ENCODE measurements around the gene FBXW10B.
"Not testable (repeated sequence)": the region's sequence is repeated elsewhere in the genome, so short reads cannot be mapped to it uniquely, and the experiment has no call there.

Gene FBXW10B

GRCh38 chr17:15630930-15631453 is 11.5 kb upstream of the FBXW10B start:
- not testable (repeated sequence) for DNase-seq

DNA sequence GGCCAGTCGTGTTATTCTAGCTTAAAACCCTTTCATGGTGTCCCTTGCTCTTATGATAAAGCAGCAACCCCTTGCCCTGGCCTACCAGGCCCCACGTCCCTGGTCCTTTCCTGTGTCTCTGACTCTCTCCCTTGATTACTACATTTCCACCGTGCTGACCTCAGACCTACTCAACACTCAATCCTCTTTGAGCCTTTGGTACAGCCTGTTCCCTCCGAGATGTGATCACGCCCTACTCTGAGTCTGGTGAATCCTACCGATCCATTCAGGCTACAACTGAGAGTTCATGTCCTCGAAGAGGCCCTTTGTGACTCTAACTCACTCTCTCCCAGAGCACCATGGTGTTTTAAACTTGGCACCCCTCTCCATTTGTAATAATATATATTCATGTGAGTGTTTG is 10.5 kb upstream of the FBXW10B start:
- DNase-seq: not testable (repeated sequence)

GRCh38 chr17:15623661-15624209 is 4.2 kb upstream of the FBXW10B start:
- not testable (repeated sequence) for DNase-seq

DNA sequence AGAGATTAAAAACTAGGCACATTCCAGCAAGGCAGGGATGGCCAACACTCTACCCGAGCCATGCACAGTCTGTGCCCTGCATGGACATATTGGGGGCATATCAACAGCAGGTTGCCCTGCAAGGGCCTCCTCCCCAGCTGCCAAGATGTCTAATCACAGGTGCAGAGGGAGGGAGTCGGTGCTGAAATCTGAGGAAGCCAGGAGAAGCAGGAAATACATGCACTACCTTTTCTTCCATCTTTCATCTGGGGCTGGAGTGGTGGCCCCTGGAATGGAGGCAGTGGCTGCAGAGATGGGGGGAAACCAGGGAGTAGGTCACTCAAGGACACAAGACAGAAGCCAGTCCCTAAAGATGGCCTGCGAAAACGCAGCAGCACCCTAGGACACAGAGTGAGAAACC is 3.8 kb upstream of the FBXW10B start:
- not testable (repeated sequence) for DNase-seq

DNA sequence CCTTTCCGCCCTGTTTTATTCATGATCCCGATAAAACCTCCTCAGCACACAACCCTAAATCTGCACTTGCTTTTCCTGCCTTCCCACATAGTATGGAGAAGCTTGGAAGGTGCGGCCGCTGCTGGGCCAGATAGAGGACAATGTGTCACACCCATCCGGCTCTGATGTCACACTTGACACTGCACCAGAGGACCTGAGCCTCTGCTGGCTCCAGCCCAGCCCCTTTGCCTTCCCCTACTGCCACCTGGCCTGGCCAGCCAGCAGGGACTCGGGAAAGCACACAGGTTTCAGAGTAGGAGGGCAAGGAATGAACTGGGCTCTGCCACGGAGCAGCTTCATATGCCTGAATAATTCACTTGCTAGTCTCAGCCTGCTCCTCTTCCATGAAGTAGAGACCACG is 2.6 kb upstream of the FBXW10B start:
- not testable (repeated sequence) for DNase-seq

GRCh38 chr17:15616828-15617227 is 2.7 kb downstream of the FBXW10B start:
- DNase-seq: not testable (repeated sequence)

DNA sequence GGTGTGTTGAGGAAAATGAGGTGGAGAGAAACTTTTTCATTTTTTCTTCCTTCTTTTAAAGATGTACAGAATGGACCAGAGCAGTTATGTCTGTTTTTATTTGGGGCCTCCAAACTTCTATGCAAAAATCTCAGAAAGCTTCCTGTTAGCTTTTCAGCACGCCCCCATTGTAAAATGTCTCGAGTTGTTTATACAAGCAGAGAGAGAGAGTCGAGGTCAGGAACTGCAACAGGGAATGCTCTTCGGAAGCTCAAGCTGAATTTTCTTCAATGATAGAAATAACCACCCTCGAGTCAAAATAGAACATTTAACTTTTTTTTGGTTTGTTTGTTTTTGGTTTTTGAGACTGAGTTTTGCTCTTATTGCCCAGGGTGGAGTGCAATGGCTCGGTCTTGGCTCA is 3.7 kb downstream of the FBXW10B start:
- not testable (repeated sequence) for DNase-seq

DNA sequence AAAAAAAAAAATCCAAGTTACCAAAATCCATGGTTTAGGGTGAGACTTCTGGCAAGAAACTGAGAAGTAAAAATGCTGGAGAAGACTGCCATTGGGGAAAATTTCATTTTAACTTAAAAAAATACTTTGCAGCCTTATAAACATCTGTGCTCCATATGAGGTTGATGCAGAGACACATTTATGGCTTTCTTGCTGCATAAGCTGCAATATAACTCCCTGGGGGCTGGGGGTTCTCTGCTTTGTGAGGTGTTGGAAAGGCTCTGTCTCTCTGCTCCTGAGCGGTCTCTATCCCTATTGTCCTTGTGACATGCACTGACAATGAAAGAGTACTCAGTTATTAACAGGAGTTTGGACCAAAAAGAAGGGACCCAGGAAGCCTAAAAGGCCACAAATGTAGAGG is 6.4 kb downstream of the FBXW10B start:
- DNase-seq: not testable (repeated sequence)

GRCh38 chr17:15592960-15593359 is 26.5 kb downstream of the FBXW10B start:
- DNase-seq: not testable (repeated sequence)

DNA sequence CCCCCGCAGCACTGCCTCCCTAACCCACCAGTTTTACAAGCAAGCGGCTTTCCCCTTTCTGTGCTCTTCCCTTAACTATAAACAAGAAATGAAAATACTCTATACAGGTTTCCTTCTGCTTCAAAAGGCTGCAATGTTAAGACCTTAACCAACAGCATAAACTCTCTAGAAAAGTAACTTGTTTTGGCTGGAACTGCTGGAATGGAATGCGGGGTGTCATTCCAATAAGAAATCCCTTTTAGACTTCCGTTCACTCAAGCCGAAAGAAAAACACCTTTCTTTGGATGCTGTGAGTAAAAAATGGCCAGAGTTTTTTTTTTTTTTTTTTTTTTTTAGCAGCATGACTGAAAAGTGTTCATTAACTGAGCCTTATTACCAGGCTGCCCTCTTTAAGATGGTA is 27.5 kb downstream of the FBXW10B start:
- DNase-seq: not testable (repeated sequence)

DNA sequence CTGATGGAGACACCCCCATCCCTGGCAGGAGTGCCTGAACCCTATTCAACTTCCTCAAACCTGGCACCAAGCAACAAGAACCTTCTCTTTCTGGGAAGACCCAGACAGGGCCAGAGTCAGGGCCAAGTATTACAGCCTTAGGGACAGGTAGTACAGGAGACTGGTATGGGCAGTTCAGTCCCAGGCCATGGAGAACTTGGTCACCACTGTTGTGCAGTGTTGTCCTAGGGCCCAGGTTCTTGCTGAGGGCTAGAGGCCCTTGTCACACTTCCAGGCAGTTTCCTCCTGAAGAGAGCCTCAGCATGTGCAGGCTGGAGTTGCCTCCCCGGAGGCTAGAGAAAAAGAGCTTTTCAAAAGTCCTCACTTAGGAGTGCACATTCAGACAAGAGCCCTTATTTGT is 28.7 kb downstream of the FBXW10B start:
- DNase-seq: not testable (repeated sequence)

DNA sequence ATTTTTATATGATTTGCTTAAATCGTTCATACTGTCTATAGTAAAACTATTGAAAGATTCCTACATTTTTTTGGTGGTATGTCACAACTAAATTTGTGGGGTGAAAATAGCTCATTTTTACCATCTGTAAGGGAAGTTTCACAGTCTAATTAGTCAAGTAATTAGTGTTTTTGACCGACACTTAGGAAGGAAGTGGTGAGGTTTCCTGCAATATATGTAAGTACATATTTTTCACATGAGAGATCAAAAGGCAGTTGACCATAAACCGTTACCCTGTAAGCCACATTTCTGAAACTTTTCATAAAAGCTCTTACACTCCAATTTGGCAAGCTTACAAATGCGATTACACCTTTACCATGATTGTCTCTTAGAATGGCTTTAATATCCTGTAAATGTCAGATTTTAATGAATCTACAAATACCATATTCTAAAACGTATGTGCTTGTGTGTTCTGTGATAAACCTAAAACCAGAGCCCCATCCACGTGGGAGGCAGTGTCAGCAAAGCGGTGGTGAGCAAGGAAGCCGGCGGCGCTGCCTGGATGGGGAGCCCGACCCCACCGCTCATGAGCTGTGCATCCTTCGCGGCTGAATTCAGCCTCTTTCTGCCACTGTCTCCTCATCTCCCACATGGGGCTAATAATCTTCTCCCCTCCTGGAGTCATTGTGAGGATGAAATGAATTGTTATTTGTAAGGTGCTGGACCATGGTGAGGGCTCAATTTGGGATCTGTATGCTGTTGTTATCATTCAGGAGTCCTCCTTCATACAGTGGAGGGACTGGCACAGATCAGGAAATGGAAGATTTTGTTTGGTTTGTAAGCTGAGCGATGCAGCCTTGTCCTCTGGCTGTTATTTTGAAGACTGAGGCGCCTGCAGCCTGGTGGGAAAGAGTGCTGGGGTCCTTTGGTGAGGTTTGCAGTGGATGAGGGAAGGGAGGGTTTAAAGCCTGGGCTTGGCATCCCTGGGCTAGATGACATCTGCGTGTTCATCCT is 29.7 kb downstream of the FBXW10B start:
- DNase-seq: not testable (repeated sequence)

DNA sequence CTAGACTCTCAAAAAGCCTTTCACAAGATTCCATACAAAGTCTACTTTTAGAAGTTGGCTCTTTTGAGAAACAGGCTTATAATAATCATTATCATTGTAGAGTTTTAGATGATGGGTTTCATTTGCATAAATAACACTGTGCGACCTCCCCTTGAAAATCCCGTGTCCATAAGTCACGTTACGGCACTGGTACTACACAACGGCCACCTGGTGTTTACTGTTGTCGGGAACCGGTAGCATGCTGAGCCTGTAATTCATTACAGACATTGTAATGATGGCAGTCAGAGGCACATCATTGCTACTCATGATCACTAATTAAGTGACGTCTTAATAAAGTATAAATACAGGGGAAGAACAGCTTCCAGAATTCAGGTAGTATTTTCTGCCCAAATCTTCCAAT is 31.5 kb downstream of the FBXW10B start:
- not testable (repeated sequence) for DNase-seq

GRCh38 chr17:15583313-15583712 is 36.2 kb downstream of the FBXW10B start:
- not testable (repeated sequence) for DNase-seq

GRCh38 chr17:15581462-15581861 is 38.0 kb downstream of the FBXW10B start:
- not testable (repeated sequence) for DNase-seq

GRCh38 chr17:15576848-15577247 is 42.7 kb downstream of the FBXW10B start:
- not testable (repeated sequence) for DNase-seq

DNA sequence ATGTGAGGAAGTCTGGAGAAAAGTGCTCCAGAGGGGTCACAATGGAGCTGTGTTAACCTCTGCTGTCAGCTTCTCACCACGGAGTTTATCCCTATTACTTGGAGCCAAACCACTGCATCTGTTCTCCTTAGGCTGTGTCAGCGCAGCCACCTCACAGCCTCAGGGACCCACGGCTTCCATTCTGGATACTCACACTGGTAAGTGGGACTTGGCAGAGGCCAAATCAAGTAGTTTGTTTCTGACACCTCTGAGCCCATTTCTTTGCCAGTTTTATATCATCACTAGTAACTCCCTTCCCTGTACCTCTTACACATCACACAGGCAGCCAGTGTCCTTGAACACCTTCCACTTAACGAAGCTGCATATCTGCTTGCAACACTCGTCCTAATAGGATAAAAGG is 44.8 kb downstream of the FBXW10B start:
- not testable (repeated sequence) for DNase-seq

GRCh38 chr17:15573870-15574269 is 45.6 kb downstream of the FBXW10B start:
- not testable (repeated sequence) for DNase-seq

Data from DMS153 (cell line).